ENCODE results near the gene EPHA8. TPM values are rescaled to one million over a fixed set of nuclear protein-coding genes. Genes with fewer than 3 reads are reported as not detected.

Gene EPHA8
- total RNA-seq, 3 donors from 2014 or later (not counting 1 experiment from before 2014, with no cell fraction given): not detected

GRCh38 chr1:22585471-22585870 lies 22.2 kb downstream of the EPHA8 start:
- no peak overlapping the region for H3K4me3 Mint-ChIP-seq
- TF ChIP-seq CTCF (IDR thresholded peaks at IDR 0.05): no peak
- peaks cover 0 to 13% of the 10 kb centered on the region in 2 donors for H3K27me3 Mint-ChIP-seq (ENCODE audit: low read depth in 2 of 2)
- Histone ChIP-seq H3K36me3 (ENCODE audit: control insufficient read depth, insufficient read depth, low read length) (no peaks in the 10 kb centered on the region), H3K27me3 (ENCODE audit: control insufficient read depth, insufficient read depth, low read length) (no peaks in the 10 kb centered on the region), H3K9me3 (ENCODE audit: control insufficient read depth, insufficient read depth, low read length) (no peaks in the 10 kb centered on the region), H3K27ac (ENCODE audit: low read length) (no peak overlapping the region), H3K4me1 (ENCODE audit: control insufficient read depth, insufficient read depth, low read length) (no peaks in the 10 kb centered on the region), H3K4me3 (ENCODE audit: low read length) (no peak overlapping the region)
- no peak for DNase-seq
- intact Hi-C loops (cut with micrococcal nuclease): no loop called here
- WGBS (ENCODE audit: insufficient coverage): 79% methylated on average over 4 of the region's 4 CpGs
- H3K9me3 Mint-ChIP-seq: no peaks in the 10 kb centered on the region
- no peaks in the 10 kb centered on the region for H3K4me1 Mint-ChIP-seq
- H3K27ac Mint-ChIP-seq: no peak overlapping the region
- no peak for ATAC-seq
- no peaks in the 10 kb centered on the region for H3K36me3 Mint-ChIP-seq

- WGBS (ENCODE audit: insufficient coverage): 88% methylated on average over 19 of the region's 19 CpGs
- Histone ChIP-seq H3K27ac (ENCODE audit: low read length) (no peak overlapping the region), H3K27me3 (ENCODE audit: control insufficient read depth, insufficient read depth, low read length) (no peaks in the 10 kb centered on the region), H3K4me1 (ENCODE audit: control insufficient read depth, insufficient read depth, low read length) (no peaks in the 10 kb centered on the region), H3K4me3 (ENCODE audit: low read length) (no peak overlapping the region), H3K36me3 (ENCODE audit: control insufficient read depth, insufficient read depth, low read length) (no peaks in the 10 kb centered on the region), H3K9me3 (ENCODE audit: control insufficient read depth, insufficient read depth, low read length) (no peaks in the 10 kb centered on the region)
- H3K4me3 Mint-ChIP-seq: no peak overlapping the region
- H3K27ac Mint-ChIP-seq: no peak overlapping the region
- intact Hi-C loops (cut with micrococcal nuclease): no loop called here
- H3K36me3 Mint-ChIP-seq: no peaks in the 10 kb centered on the region
- H3K9me3 Mint-ChIP-seq: no peaks in the 10 kb centered on the region
- DNase-seq (no peak), ATAC-seq (no peak)
- no peaks in the 10 kb centered on the region for H3K4me1 Mint-ChIP-seq
- peaks cover 2 to 18% of the 10 kb centered on the region in 2 donors for H3K27me3 Mint-ChIP-seq (ENCODE audit: low read depth in 2 of 2)
- no peak for TF ChIP-seq CTCF (IDR thresholded peaks at IDR 0.05)
These were observed 23.3 kb downstream of the EPHA8 start for GRCh38 chr1:22586356-22587130.

GRCh38 chr1:22587247-22587646 lies 24.0 kb downstream of the EPHA8 start:
- Mint-ChIP-seq H3K27me3 (ENCODE audit: low read depth in 2 of 2) (peaks cover 9 to 24% of the 10 kb centered on the region in 2 donors), H3K4me3 (no peak overlapping the region), H3K27ac (no peak overlapping the region), H3K36me3 (no peaks in the 10 kb centered on the region), H3K4me1 (no peaks in the 10 kb centered on the region), H3K9me3 (no peaks in the 10 kb centered on the region)
- Histone ChIP-seq H3K4me1 (ENCODE audit: control insufficient read depth, insufficient read depth, low read length) (no peaks in the 10 kb centered on the region), H3K4me3 (ENCODE audit: low read length) (no peak overlapping the region), H3K27me3 (ENCODE audit: control insufficient read depth, insufficient read depth, low read length) (no peaks in the 10 kb centered on the region), H3K9me3 (ENCODE audit: control insufficient read depth, insufficient read depth, low read length) (no peaks in the 10 kb centered on the region), H3K36me3 (ENCODE audit: control insufficient read depth, insufficient read depth, low read length) (no peaks in the 10 kb centered on the region), H3K27ac (ENCODE audit: low read length) (no peak overlapping the region)
- DNase-seq (no peak), ATAC-seq (no peak)
- intact Hi-C loops (cut with micrococcal nuclease): no loop called here
- WGBS (ENCODE audit: insufficient coverage): 78% methylated on average over 7 of the region's 7 CpGs
- no peak for TF ChIP-seq CTCF (IDR thresholded peaks at IDR 0.05)
